GM19372 (cell line): Measurements from ENCODE around the gene ACSF2.
"Not testable (repeated sequence)": the region's sequence is repeated elsewhere in the genome, so short reads cannot be mapped to it uniquely, and the experiment has no call there.

Experiments used
- ATAC-seq: cut with Tn5 transposase; IDR thresholded peaks from one replicate; pipeline ENCODE4 v1.9.1; 2021; ENCODE audit warnings: mild to moderate bottlenecking, low read depth, moderate library complexity; ENCODE audit not compliant: unreplicated experiment

The ACSF2 gene

DNA sequence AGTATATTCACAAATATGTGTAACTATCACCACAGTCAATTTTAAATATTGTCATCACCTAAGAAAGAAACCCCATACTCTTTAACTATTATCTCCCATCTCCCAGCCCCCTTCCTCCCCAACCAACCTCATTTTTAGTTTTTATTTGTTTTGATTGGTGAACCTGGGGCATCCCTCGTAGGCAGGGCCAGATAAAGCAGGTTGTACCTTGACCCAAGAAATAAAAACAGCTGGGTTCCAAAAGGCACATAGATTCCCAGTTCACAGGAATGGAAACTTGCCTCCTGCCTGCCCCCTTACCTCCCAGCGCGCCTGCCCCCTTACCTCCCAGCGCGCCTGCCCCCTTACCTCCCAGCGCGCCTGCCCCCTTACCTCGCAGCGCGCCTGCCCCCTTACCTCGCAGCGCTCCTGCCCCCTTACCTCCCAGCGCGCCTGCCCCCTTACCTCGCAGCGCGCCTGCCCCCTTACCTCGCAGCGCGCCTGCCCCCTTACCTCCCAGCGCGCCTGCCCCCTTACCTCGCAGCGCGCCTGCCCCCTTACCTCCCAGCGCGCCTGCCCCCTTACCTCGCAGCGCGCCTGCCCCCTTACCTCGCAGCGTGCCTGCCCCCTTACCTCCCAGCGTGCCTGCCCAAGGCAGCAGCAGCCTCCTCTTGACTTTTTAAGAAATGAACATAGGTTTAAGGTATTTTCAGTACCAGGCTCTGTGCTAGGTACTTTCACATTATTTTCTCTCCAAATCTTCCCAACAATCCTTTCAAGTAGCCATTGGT is 49.9 kb downstream of the ACSF2 start:
- ATAC-seq: not testable (repeated sequence)

DNA sequence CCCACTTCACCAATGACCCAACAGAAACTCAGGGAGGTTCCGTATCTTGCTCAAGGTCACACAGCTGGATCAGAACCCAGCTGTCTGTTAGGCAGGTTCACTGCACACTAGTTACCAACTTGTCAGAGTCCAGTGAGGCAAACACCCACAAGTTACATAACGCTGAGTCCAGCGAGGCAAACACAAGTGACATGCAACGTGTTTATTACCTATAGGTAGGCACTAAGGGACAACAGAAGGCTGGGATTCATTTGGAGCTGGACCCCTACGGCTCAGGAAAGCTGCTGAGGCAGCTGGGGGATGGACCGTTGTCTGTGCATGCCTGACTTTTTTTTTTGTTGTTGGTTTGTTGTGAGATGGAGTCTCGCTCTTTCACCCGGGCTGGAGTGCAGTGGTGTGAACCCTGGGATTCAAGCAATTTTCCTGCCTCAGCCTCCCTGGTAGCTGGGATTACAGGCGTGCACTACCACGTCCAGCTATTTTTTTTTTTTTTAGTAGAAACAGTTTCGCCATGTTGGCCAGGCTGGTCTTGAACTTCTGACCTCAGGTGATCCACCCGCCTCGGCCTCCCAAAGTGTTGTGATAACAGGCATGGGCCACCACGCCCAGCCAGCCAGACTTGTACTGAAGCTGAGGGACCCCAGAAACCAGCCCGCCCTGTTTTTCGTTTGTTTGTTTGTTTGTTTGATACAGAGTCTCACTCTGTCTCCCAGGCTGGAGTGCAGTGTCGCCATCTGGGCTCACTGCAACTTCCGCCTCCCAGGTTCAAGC is 50.7 kb downstream of the ACSF2 start:
- ATAC-seq: no peak

DNA sequence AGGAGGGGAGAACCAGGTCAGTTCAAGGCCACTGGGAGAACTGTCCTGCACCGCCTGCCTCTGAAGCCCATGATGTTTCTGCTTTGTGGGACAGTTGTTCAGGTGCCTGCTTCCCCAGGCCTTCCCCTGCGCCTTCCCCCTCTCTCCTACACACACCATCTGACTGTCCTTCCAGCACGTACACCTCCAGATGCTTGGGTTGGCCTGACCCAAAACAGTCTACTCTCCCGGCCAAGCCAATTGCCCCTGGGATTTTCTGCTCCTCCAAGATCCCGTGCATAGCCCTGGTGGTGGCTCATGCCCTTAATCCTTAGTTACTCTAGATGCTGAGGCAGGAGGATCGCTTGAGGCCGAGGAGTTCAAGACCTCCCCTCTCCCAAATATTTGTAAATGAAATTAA is 52.0 kb downstream of the ACSF2 start:
- no peak for ATAC-seq

DNA sequence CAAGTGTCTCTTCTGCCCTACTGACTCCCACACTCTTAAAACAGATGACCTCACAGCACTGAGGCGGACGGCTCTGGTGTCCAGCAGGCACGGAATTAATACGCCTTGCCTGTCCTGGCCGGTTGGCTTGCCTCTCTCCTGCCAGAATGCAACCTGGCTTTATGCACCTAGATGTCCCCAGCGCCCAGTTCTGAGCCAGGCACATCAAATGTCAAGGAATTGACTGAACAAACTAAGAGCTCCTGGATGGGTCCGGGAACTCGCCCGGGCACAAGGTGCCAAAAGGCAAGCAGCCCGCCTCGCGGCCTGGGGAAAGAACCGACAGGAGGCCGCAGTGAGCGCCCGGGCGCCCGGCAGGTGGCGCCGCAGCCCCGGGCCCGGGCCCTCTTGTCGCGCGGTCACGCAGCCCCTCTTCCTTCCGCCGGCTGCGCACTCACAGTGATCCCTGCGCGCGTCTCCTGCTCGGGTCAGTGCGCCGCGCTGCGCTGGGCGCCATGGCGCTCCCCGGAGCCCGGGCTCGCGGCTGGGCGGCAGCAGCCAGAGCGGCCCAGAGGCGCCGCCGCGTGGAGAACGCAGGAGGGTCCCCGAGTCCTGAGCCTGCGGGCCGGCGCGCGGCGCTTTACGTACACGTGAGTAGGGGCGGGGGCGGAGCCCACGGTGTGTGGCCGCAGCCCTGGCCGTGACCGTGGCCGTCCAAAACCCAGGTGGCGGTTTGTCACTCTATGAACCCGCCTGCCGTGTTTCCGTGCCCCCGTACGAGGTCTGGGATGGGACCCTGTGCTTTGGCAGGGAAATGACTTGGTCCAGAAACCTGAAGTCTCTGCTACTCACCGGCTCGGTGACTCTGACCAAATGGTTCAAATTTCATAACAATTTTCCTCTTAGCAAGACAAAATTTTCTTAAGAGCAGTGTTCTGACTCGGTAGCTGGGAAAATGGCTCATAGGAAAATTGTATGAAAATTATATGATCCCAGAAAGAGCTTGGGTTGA is 52.7 kb downstream of the ACSF2 start, which contains the start of gene RSAD1:
RSAD1 (plus strand) TSS at position 470 of the 991 bp plus-strand sequence; CDS start at position 495, 25 bp downstream.
- peak; percentile 87 for ATAC-seq

DNA sequence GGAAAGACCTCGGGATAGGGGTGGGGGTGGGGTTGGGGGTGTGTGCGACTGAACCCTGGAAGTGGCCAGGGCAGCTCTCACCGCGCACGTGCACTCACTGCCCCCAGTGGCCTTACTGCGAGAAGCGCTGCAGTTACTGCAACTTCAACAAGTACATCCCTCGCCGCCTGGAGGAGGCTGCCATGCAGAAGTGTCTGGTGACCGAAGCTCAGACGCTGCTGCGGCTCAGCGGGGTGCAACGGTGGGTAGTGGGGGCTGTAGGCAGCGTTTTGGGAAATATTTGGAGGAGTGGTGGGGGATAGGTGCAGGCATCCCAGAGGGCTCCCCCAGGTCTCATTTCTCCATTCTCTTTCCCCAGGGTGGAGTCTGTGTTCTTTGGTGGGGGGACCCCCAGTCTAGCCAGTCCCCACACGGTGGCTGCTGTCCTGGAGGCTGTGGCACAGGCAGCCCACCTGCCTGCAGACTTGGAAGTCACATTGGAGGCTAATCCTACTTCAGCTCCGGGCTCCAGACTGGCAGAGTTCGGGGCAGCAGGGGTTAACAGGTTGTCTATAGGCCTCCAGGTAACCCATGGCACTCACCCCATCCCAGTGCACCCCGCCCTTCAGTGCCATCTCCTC is 53.6 kb downstream of the ACSF2 start:
- ATAC-seq: no peak

DNA sequence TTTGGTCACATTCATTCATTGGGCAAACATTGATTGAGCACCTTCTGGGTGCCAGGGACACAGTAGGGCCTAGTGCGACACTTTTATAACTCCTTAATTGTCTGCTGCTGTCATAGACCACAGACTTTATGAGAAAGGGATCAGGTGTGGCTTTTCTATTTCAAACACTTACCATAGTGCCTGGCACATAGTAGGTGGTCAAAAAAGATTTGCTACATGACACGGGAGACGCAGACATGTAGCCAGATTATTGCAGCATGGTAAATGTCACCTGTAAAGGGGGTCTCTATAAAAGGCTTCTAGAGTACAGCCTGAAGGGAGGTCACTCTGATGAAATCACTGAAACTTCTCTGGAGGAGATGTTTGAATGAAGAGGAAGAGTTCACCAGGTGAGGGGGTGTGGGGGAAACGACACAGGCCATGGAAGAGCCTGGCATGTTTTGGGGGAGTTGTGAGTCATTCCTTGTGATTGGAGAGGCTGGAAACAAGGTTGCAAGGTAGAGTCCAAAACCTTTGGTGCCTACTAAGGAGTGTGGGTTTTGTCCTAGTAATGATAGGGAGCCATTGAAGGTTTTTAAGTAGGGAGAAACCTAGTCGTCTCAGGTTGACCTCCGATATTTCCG is 54.2 kb downstream of the ACSF2 start:
- ATAC-seq: no peak

DNA sequence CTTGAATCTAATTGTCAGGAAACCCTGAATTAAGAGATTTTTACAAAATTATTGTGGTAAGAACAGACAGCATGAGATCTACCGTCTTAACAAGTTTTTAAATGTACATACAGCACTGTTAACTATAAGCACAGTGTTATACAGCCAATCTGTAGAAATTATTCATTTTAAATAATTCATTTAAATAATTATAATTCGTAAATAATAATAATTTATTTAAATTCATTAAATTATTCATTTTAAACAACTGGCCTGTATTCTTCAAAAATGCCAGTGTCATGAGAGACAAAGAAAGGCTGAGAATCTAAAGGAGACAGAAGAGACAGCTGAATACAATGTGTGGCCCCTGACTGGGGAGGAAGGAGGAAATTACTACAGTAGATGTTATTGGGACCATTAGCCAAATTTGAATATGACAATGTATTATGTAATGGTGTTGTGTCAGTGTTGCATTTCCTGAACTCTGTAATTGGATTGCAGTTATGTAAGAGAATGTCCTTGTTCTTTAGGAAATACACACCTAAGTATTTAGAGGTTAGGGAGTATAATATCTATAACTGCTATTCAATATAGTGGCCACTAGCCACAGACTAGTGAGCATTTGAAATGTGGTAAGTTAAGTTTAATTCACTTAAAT is 55.0 kb downstream of the ACSF2 start:
- ATAC-seq: no peak

DNA sequence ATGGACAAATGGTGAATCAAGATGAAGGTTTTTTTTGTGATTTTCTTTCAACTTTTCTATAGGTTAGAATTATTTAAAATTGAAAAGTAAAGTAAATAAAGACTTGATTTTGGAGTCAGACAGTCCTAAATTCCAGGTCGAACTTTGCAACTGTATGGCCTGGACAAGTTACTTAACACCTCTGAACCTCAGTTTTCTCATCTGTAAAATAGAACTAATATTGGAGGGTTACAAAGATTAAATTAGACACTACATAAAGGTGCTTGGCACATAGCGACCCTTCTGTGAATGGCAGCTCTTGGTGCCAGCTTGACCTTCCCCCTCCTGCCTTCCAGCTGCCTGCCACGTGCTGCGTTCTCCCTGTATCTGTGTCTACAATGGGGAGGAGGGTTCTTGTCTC is 55.6 kb downstream of the ACSF2 start:
- ATAC-seq: no peak

DNA sequence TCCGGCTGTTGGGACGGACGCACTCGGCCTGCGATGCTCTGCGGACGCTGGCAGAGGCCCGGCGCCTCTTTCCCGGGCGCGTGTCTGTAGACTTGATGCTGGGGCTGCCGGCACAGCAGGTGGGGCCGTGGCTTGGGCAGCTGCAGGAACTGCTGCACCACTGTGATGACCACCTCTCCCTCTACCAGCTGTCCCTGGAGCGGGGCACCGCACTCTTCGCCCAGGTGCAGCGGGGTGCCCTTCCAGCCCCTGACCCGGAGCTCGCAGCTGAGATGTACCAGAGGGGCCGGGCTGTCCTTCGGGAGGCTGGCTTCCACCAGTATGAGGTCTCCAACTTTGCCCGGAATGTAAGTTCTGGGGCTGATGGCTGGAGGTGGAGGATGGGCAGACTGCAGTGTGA is 56.1 kb downstream of the ACSF2 start:
- no peak for ATAC-seq

DNA sequence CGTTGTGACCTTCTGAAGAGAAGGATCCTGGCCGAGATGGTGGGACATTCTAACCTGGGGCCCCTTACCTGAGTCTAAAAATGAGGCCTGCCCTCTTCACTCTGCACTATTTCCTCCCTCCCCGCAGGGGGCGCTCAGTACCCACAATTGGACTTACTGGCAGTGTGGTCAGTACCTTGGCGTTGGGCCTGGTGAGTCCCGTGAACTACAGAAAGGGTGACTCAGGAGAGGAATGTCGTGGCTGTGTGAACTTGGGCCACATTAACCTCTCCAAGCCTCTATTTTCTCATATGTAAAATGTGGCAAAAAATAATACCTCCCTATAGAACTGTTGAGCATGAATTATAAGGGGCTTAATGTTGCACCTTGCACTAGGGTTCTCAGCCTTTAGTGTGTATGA is 56.5 kb downstream of the ACSF2 start:
- no peak for ATAC-seq

DNA sequence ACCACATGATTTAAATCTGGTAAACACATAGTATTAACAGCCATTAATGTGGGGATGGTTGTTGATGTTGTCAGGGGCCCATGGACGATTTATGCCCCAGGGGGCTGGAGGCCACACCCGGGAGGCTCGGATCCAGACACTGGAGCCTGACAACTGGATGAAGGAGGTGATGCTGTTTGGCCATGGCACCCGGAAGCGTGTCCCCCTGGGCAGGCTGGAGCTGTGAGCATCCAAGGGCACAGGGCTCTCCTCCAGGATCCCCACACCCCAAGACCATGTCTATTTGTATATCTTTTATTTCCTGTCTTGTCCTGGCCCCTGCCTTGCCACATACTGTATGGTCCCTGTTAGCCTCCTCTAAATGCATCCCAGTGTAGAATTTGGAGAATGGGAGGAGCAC is 57.2 kb downstream of the ACSF2 start:
- no peak for ATAC-seq

DNA sequence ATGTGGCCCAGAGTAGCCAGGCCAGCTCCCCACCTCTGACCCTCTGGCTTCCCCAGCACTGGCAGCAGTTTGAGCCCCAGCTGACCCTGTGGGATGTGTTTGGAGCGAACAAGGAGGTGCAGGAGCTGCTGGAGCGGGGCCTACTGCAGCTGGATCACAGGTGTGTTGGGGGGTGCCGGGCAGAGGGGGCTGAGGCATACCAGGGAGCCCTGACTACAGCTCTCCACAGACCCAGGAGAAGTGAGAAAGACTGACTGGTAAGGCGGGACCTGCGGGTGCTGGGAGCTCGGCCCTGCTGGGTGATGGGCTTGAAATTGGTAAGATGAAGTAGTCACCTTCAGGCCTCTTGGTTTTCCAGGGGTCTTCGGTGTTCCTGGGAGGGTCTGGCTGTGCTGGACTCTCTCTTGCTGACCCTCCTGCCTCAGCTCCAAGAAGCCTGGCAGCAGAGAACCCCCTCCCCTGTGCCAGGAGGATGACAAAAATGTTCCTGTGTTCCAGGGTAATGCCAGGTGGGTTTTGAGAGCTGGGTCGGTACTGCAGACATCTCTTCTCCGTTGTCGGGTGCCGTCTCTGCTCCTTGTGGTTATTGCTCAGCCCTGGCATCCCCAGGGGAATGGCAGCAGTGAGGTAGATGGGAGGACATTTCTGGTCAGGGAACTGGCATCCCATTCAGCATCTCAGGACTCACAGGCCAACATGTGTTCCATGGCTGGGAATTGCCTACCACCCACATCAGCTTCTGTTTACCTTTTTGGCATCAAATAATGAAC is 58.6 kb downstream of the ACSF2 start:
- ATAC-seq: no peak

DNA sequence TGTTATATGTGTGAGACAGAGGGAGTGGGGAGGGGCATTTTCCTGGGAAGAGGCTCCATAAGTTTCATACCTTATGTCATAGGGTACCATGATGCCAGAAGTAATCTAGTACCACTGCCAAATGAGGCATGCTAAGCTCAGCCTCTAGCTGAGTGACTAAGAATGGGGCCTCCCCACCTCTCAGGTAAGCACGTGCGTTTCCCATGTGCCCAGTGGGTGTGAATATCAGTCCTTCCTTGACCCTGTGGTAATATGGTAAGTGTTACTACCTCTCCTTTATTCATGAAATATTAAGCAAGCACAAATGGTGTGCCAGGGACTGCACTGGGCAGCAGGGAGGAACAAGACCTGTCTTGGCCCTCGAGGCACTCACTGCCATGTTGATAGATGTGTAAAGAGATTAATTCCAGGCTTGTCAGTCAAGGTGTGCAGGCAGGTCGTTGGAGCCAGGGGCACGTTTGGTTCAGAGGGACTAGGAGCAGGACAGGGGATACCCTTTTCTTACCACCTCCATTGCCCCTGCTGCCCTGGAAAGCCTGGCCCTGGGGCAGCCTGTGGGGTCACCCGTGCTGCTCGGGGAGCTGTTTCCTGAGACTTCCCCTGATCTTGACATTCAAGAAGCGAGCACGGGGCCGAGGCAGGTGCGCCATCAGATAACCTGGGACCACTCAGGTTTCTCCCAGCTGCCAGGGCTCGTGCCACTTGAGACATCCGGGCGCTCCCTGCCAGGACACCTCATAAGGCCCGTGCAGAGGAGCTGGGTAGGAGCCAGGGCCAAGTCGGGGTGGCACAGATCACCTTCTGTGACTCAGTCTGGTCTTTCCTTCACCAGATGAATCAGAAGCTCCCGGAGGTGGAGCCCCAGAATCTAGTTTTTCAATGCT is 61.4 kb downstream of the ACSF2 start:
- ATAC-seq: no peak

DNA sequence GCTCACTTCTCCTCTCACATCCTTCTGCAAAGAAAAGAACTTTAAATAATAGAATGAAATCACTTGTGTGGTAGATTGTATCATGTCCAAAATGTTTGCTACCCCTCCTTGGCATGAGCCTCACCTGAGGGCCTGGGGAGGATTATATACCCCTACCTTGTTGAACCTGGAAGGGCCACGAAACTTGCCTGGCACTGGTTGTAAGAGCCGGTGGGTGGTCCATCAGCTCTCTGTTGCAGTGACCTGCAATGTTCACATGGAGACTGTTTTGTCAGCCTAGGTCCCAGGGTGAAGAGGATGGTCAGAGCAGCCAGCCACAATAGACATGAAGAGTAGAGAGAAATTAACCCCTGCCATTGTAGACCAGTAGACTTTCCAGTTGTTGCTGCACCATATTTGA is 62.9 kb downstream of the ACSF2 start:
- ATAC-seq: no peak

DNA sequence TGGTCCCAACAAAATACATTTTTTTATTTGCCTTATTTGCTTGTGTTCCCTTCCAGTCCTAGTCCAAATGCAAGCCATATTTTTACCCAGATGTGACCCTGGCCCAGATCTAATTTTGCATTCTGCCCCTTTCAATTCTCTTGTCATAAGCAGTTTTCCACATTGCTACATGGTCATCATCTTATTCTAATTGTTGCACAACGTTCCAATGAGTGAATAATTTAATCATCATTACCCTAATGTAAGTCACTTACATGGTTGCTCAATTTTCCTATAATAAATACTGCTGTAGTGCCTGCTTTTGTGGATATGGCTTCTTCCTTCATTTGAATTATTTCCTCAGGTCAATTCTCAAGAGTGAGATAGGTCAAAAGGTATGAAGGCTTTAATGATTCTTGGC is 65.5 kb downstream of the ACSF2 start:
- no peak for ATAC-seq

DNA sequence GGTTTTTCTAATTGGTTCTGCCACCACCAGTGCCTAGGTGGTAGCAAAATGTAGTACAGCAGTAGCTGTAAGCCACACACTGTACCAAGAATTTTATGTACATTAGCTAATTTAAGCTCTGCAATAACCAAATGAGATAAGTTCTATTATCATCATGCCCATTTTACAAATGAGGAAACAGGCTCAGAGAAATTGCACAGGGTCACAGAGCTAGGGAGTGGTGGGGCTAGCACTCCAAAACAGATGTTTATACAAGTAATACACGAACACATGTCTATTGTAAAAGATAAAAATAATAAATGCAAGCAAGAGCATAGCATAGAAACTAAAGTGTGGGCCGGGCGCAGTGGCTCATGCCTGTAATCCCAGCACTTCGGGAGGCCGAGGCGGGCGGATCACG is 66.2 kb downstream of the ACSF2 start:
- ATAC-seq: no peak

DNA sequence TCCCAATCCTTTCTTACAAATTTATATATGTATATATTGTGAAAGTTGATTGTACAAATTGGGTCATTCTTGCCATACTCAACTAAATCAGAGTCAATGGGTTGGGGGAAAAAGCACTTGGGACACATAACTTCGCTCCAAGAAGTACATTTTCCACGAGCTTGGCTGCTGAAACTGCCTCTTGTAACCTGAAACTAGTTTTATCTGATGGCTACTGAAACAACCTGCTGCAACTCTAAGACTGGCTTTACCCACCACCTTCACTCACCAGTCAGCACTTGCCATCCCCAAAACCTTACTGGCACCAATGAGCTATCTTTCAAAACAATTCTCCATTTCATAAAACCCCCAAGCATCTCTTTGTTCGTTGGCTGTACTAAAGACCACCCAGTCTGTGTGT is 67.7 kb downstream of the ACSF2 start:
- no peak for ATAC-seq
